Measurements from ENCODE around the gene DNAJC30. TPM values are rescaled to one million over a fixed set of nuclear protein-coding genes. Genes with fewer than 3 reads are reported as not detected.
A peak's percentile ranks its signal among the peaks of the same experiment; 100 is the strongest.
"Not testable (repeated sequence)": the region's sequence is repeated elsewhere in the genome, so short reads cannot be mapped to it uniquely, and the experiment has no call there.

The DNAJC30 gene
- total RNA-seq (2014; rRNA removed; shearing (Covaris generic)) = 2.0 and 2.7 TPM in 2 replicates

DNA sequence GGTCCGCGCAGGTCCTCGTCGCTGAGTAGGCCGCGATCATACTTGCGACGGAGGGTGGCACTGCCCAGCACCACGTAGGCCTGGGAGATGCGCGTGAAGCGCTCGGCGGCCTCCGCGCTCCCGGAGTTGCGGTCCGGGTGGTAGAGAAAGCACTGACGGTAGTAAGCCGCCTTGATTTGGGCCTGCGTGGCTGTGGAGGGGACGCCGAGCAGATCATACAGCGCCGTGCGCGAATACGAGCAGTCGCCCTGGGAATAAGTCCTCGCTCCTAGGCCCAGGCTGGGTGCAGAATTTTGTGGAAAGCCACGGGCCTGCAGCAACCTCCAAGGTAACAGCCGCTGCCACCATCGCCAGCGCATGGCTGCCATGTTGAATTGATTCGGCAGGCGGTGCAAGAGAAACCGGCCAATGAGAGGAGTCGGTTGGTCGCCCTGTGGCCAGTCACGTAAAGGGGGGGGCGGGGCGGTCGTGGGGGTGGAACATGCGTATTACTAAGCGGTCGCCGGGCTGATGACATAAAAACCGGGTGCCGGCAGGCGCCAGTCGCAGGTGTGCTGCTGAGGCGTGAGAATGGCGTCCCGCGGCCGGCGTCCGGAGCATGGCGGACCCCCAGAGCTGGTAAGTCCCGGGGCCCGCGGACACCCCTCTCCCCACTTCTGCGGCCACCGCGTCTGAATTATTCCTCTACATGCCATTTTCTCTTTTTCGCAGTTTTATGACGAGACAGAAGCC, at the start of gene DNAJC30, which contains the start of gene BUD23:
TSS of gene DNAJC30 (minus strand) at position 398 of the 732 bp plus-strand sequence. CDS start at position 368, 30 bp downstream.
TSS of gene BUD23 (plus strand) at position 542 of the 732 bp plus-strand sequence. CDS start at position 571, 29 bp downstream.
- peak; percentile 96 for DNase-seq (ENCODE audit: low spot score)

DNA sequence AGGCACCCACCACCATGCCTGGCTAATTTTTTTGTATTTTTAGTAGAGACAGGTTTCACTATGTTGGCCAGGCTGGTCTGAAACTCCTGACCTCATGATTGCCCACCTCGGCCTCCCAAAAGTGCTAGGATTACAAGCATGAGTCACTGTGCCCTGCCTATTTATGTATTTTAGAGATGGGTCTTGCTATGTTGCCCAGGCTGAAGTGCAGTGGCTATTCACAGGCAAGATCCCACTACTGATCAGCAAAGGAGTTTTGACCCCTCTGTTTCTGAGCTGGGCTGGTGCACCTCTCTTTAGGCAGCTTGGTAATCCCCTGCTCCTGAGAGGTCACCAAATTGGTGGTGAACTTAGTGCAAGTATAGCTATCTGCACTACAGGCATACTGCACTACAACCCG, 49.1 kb upstream of the DNAJC30 start:
- DNase-seq (ENCODE audit: low spot score) = no peak

DNA sequence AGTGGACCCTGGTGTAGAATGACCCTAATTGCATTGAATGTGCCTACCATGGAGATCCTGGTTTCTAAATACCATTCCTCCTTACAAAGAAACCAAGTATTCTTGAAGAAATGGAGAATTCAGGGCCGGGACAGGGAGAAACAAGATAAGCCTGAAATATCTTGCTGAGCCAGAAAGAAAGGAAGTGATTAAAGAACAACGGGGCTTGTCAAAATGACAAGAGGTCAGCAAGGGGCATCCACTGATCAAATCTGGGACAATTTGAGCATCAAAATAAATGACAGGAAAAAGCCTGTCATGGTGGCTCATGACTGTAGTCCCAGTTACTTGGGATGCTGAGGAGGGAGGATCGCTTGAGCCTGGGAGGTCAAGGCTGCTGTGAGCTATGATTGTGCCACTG, 47.2 kb upstream of the DNAJC30 start:
- no peak for DNase-seq (ENCODE audit: low spot score)

DNA sequence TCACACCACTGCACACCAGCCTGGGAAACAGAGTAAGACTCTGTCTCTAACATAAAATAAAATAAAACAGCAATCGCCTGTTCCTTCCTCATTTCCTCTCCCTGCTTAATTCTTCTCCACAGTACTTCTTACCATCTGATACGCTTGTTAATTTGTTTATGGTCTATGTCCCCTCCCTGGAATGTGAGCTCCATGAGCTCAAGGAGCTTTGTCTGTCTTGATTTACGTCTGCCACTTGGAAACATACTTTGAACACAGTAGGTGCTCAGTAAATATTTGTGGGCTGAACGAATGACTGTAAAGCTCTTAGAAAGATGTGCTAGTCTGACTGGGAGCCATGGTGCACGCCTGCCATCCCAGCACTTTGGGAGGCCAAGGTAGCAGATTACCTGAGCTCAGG, 45.3 kb upstream of the DNAJC30 start:
- peak; percentile 9 for DNase-seq (ENCODE audit: low spot score)

DNA sequence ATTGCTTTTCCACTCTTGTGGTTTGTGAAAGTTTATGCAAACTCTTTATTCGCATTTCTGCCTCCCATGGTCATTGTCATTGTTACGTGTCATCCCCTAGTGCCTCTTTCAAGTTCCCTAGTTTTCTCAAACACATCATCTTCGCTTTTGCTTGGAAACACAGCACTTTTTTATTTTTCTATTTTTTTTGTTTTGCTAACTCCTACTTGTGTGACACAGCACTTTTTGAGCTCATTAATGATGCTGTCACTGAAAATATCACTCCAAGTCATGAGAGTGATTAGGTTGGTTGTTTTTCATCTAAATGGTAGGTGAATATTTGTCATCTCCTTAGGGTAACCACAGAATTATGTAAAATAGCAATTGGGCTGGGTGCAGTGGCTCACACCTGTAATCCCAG, 44.7 kb upstream of the DNAJC30 start:
- no peak for DNase-seq (ENCODE audit: low spot score)

DNA sequence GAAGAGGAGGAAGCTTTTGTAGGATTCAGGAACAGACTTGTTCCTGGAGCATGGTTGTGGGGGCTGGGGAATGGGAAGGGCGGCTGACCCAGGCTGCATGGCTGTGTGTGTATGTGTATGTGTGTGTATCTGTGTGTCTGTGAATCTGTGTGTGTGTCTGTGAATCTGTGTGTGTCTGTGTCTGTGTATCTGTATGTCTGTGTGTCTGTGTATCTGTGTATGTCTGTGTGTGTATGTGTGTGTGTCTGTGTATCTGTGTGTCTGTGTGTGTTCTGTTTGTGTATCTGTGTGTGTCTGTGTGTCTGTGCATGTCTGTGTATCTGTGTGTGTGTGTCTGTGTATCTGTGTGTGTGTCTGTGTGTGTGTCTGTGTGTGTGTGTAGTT, 42.8 kb upstream of the DNAJC30 start:
- DNase-seq (ENCODE audit: low spot score) = no peak

DNA sequence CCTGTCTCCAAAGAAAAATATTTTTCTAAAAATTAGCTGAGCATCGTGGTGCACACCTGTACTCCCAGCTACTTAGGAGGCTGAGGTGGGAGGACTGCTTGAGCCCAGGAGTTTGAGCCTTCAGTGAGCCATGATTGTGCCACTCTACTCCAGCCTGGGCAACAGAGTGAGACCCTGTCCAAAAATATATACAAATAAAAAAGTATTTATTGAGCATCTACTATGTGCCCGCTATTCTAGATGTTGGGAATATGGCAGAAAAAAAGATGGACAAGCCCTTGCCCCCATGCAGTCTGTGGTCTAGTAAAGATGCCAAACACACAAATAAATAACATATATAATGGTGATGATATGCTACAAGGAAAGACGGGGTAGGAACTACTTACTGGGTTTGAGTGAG, 40.6 kb upstream of the DNAJC30 start:
- DNase-seq (ENCODE audit: low spot score) = no peak

DNA sequence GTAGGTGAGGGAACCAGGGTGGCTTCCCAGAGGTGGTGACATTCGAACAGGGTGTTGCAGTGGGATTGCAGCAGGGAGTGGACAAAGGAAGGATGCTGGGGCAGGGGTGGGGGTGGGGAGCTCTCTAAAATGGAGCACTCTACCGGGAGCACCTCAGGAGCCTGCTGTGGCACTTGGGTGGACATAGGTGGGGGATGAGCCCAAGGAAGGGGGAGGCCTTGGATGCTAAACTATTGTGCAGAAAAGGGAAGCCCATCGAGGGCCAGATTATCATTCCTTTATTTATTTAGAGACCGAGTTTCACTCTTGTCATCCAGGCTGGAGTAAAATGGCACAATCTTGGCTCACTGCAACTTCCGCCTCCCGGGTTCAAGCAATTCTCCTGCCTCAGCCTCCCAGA, 39.5 kb upstream of the DNAJC30 start:
- DNase-seq (ENCODE audit: low spot score) = no peak

DNA sequence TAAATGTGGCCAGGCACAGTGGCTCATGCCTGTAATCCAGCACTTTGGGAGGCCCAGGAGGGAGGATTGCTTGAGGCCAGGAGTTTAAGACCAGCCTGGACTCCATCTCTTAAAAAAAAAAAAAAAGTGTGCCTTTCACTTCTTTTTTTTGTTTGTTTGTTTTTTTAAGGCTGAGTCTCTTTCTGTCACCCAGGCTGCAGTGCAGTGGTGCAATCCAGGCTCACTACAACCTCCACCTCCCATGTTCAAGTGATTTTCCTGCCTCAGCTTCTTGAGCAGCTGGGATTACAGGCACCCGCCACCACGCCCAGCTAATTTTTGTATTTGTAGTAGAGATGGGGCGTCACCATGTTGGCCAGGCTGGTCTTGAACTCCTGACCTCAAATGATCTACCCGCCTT, 38.9 kb upstream of the DNAJC30 start:
- DNase-seq (ENCODE audit: low spot score) = peak; percentile 67

DNA sequence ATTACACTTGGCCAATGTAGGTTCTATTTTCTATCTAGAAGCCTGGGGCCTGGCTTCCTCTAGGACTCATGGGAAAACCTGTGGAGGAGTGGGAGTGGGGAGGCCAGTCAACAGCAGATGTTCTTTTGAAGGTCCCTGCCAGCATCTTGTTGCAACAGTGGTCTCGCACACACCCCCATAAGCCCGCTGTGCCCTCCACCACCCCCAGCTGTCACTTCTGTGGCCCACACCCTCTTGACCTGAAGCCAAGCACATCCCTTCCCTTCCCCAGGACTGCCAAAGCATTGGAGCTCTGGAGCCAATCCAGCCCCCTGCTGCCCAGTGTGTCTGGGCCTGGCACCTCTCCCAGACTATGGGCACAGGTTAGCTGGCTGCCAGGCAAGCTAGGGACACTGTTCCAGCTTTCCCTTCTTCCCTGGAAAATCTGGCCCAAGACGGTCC, 38.1 kb upstream of the DNAJC30 start:
- peak; percentile 94 for DNase-seq (ENCODE audit: low spot score)

DNA sequence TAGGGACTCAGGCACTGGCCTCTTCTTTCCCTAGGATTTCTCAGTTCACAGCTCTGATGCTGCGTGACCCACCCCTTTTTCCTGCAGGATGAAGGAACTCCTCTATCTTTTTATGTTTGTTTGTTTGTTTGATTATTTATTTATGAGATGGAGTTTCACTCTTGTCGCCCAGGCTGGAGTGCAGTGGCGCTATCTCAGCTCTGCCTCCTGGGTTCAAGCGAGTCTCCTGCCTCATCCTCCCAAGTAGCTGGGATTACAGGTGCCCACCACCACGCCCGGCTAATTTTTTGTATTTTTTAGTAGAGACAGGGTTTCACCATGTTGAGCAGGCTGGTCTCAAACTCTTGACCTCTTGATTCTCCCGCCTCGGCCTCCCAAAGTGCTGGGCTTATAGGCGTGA, 37.2 kb upstream of the DNAJC30 start:
- DNase-seq (ENCODE audit: low spot score) = not testable (repeated sequence)

DNA sequence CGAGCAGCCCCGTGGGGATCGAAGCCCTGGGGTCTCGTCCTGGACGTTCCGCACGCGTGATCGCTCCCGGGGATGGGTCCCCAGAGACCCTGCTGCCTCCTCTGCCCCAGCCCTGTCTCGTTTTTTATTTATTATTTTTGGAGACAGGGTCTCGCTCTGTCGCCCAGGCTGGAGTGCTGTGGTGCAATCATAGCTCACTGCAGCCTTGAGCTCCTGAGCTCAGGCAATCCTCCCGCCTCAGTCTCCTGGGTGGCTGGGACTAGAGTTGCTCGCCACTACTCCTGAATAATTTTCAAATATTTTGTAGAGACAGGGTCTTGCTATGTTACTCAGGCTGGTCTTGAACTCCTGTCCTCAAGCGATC, 36.5 kb upstream of the DNAJC30 start:
- DNase-seq (ENCODE audit: low spot score) = no peak

DNA sequence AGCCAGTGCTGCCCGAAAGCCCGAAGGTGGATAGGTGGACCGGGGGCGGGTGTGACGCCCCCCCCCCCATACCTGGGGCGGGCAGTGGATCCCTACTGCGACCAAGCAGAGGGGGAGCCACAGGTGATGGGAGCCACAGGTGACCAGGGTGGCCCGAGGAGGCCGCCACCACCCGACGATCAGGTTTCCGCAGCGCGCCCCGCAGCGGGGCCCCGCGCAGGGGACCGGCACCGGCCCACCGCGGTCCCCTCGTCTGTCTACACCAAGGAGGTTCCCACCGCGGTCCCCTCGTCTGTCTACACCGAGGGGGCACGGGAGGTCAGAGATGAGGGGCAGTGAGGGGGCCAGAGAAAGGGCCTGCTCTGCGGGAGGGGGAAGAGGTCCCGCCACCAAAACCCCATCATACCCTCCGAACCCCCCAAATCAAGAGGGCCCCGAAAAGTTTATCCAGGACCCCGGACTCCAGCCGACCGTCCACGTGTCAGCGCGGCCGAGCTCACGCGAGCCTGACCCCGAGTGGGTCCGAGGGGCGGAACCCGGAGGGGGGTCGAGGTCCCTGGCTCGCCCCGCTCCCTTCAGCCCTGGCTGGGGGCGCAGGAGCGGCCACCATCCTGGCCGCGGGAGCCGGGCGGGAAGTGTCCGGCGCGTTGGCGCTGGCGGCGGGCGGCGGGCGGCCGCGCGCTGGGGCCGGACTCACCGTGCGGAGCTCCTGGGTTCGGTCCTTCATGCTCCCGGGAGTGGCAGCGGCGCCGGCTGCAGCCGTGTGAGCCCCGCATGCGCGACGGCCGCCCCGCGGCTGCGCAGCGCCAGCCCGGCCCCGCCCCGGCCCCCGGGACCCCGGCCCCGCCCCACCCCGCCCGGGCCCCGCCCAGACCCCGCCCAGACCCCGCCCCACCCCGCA, 35.9 kb upstream of the DNAJC30 start, which contains the start of gene STX1A:
TSS of gene STX1A (minus strand) at position 765 of the 901 bp plus-strand sequence. CDS start at position 727, 38 bp downstream.
- peak; percentile 62 for DNase-seq (ENCODE audit: low spot score)

DNA sequence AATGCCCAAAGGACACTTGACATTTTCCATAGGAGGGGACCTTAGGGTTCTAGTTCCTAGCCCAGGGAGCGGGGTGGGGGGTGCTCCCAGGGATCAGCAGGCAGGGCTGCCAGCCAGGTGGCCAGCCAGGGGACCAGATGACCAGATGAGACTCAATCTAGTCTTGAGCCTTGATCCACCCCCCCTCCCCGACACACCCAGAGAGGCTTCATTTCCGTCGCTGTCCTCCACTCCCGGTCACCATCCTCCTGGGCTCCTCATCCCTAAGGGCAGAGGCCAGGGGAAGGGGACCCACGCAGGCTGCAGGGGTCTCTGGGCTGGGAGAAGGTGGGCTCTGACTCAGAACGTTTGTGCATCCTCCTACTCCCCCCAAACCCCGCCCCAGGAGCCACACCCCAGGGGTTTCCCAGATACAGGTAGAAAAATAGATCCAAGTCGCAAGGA, 35.2 kb upstream of the DNAJC30 start:
- no peak for DNase-seq (ENCODE audit: low spot score)

DNA sequence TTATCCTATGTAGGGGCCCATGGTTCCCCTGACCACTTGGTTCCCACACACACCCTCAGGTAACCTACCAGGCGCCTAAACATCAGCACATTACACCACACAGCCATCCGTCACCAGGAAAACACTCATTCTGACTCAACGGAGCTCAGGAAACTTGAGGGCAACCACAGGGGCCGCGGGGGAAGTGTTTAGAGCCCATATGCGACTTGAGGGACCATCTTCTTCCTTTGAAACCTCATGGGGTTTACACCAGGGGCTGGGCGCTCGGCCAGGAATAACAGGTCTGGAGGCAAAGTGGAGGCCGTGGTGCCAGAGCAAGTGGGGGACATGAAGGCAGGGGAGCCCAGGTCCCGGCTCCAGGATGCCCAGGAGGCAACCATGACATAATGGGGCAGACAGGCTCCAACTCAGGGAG, 34.7 kb upstream of the DNAJC30 start:
- DNase-seq (ENCODE audit: low spot score) = peak; percentile 86

DNA sequence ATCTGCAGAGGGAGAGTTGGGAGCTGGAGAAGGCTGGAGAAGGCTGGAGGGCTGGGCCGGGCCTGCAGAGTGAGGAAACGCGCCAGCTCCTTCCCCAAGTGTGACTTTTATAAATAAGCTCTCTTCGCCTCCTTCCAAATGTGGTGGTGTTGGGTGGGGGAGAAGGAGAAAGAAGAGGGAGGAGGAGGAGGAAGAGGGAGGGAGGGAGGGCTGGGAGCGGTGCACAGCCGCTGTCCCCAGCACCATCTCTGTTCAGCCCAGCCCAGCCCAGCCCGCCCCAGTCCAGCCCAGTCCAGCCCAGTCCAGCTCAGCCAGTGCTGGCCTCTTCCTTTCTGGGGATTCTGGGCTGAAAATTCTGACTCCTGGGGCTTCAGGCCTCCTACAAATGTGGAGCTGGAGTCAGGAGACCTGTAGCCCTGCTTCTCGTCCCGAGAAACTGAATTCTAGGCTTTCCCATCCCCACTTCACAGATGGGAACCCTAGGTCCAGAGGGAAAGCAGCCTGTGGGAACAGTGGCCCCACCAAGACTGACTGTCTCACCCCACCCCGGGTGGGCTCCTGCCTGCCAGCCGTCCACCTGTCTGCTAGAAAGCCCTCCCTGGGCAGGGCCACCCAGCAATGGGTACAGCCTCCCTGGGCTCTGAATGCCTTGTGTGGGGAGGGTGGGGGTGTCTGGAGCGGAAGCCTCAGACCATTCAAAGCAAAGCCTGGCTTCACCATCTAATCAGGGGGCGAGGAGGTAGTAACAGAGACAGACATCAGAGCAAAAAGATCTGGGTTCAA, 34.0 kb upstream of the DNAJC30 start:
- DNase-seq (ENCODE audit: low spot score) = no peak

DNA sequence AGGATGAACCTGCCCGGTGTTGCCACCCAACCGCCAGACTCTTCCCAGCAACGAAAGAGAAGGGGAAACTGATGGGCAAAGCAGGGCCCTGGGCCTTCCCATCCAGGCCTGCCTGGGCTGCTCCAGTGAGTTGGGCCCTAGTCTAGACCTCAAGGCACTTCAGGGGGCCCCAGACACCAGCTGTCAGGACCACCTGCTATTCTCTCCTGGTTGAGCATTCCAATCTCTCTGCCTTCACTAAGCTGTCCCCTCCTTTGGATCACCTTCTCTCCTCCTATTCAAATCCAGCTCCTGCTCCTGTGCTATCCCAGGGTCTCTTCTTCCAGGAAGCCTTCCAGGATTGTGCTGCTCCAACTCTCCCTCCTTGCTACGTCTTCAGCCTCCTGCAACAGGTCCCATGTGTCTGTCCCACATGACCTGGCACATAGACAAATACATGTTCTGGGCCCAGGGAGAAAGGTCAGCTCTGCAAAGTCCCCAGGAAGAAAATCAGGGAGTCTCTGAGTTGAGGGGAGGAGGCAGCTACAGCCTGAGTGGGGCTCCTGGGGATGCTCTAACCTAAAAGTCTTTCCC, 33.2 kb upstream of the DNAJC30 start:
- DNase-seq (ENCODE audit: low spot score) = no peak

DNA sequence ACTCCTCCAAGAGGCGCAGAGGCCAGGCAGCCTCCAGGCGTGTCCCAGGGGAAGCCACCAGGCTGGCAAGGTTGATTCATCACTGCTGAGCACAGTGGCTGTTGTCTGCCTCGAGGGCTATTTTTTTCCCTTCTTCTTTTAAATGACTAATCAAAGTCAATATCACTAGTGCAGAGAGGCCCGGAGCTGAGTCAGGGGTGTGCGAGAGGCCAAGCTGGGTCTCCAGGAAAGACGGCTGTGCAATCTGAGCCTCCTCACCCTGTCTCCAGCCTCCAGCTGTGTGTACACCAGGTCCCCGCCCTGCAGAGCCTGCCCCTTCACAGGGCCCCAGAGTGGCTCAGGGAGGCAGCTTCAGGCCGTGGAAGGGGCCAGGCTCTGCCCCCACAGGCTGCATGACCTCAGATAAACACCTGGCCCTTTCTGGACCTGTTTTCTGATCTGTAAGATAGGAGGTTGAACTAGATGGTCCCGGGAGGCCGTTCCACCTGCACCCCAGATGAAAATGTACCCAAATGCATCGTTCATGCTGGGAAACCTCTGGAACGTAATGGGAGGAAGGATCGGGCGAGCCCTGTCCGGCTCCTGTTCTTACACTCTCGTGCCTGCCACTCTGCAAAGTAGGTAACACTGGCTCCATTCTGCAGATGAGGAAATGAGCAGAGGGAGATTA, 32.5 kb upstream of the DNAJC30 start:
- peak; percentile 98 for DNase-seq (ENCODE audit: low spot score)

DNA sequence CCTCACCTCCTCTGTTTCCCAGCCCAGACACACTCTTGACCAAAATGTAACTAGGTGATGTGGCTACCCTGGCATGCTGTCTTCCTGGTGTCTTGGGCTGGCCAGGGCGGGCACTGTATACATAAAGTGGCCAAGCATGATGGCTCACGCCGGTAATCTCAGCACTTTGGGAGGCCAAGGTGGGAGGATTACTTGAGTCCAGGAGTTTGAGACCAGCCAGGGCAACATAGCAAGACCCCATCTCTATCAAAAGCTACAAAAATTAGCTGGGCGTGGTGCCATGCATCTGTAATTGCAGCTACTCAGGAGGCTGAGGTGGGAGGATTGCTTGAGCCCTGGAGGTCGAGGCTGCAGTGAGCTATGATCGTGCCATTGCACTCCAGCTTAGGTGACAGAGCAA, 30.1 kb upstream of the DNAJC30 start:
- DNase-seq (ENCODE audit: low spot score) = not testable (repeated sequence)

DNA sequence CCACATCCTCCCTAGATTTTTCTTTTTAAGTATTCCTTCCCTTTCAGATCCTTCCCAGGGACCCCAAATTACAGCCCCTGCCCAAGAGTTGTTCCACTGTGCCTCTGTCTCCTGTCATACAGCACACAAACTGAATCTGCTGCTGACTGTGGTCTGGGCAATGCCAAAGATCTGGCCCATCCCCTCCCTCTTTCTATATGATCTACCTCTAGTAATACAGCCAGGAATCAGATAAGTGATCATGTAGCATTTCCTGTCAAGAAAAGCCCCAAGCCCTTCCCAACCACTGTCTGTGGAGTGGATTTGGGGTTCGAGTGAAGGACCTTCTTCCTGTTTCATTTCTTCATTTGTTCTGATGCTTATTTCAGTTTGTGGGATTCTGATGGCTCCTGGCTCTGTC, 29.5 kb upstream of the DNAJC30 start:
- DNase-seq (ENCODE audit: low spot score) = no peak
